ENCODE results near the gene CLRN2.
"Not testable (repeated sequence)": the region's sequence is repeated elsewhere in the genome, so short reads cannot be mapped to it uniquely, and the experiment has no call there.

The CLRN2 gene

GRCh38 chr4:17528551-17529165, 13.7 kb downstream of the CLRN2 start:
- no peak overlapping the region for H3K27ac ChIP-seq
- TF ChIP-seq ZFX (IDR thresholded peaks at IDR 0.05; ENCODE audit: borderline replicate concordance): no peak
- TF ChIP-seq CTCF (IDR thresholded peaks at IDR 0.05): no peak

- no peak overlapping the region for H3K27ac ChIP-seq
- TF ChIP-seq CTCF (IDR thresholded peaks at IDR 0.05): no peak
- TF ChIP-seq ZFX (IDR thresholded peaks at IDR 0.05; ENCODE audit: borderline replicate concordance): no peak
Observed at GRCh38 chr4:17531538-17532285, 16.7 kb downstream of the CLRN2 start.

GRCh38 chr4:17534705-17535104, 19.7 kb downstream of the CLRN2 start:
- TF ChIP-seq CTCF (IDR thresholded peaks at IDR 0.05) (no peak), ZFX (IDR thresholded peaks at IDR 0.05; ENCODE audit: borderline replicate concordance) (no peak)
- H3K27ac ChIP-seq: no peak overlapping the region

- TF ChIP-seq CTCF (IDR thresholded peaks at IDR 0.05) (no peak), ZFX (IDR thresholded peaks at IDR 0.05; ENCODE audit: borderline replicate concordance) (no peak)
- H3K27ac ChIP-seq: no peak overlapping the region
Observed at GRCh38 chr4:17535242-17535641, 20.3 kb downstream of the CLRN2 start.

GRCh38 chr4:17535906-17536305, 20.9 kb downstream of the CLRN2 start:
- H3K27ac ChIP-seq: no peak overlapping the region
- no peak for TF ChIP-seq ZFX (IDR thresholded peaks at IDR 0.05; ENCODE audit: borderline replicate concordance)
- TF ChIP-seq CTCF (IDR thresholded peaks at IDR 0.05): no peak

- H3K27ac ChIP-seq: not testable (repeated sequence)
Observed at GRCh38 chr4:17537060-17537459, 22.1 kb downstream of the CLRN2 start.

- TF ChIP-seq CTCF (IDR thresholded peaks at IDR 0.05): no peak
- TF ChIP-seq ZFX (IDR thresholded peaks at IDR 0.05; ENCODE audit: borderline replicate concordance): no peak
- H3K27ac ChIP-seq: peak overlapping the region; percentile 56
Observed at GRCh38 chr4:17544205-17544604, 29.2 kb downstream of the CLRN2 start.
